Transverse colon (tissue), 4 donors: ENCODE results near the gene MTHFD1L. TPM values are rescaled to one million over a fixed set of nuclear protein-coding genes. Genes with fewer than 3 reads are reported as not detected.
"Not testable (repeated sequence)": the region's sequence is repeated elsewhere in the genome, so short reads cannot be mapped to it uniquely, and the experiment has no call there.

ENCODE experiments used
- DNase-seq: peaks from one replicate; pipeline ENCODE4 v3.0.0-alpha.2; 2019
- H3K27ac ChIP-seq, 4 donors: fragments of 200-600 bp; sonication (generic); 2 replicates each; pipeline ENCODE4 v1.5.1; 2016 to 2018; ENCODE audit warnings: inconsistent platforms in 4 of 4
- H3K27me3 ChIP-seq: fragments of 200-600 bp; sonication (generic); 2 replicates; pipeline ENCODE4 v1.5.1; 2017; ENCODE audit warnings: inconsistent platforms
- H3K36me3 ChIP-seq, 4 donors: fragments of 200-600 bp; sonication (generic); 2 replicates each; pipeline ENCODE4 v1.5.1; 2017 to 2019; ENCODE audit warnings: inconsistent platforms in 4 of 4
- H3K4me1 ChIP-seq, 4 donors: fragments of 200-600 bp; sonication (generic); 2 replicates each; pipeline ENCODE4 v1.5.1; 2017 to 2020; ENCODE audit warnings: inconsistent platforms in 4 of 4
- H3K4me3 ChIP-seq, 4 donors: fragments of 200-600 bp; sonication (generic); 1 replicate in 1 of 4; 2 replicates in 3 of 4; pipeline versions ENCODE4 v1.5.1 to v1.6.1; 2017 to 2019; ENCODE audit warnings: inconsistent platforms in 4 of 4
- H3K9me3 ChIP-seq, 2 donors: fragments of 200-600 bp; sonication (generic); 2 replicates each; pipeline ENCODE4 v1.5.1; 2017 to 2019; ENCODE audit warnings: inconsistent platforms in 2 of 2
- CTCF ChIP-seq, 5 experiments: fragments of 200-600 bp in 3 of 5; fragments of 450-650 bp in 2 of 5; sonication (generic) in 3 of 5; IDR thresholded peaks; 1 replicate in 2 of 5; 2 replicates in 3 of 5; pipeline ENCODE4 v1.5.1; 2016 to 2017; ENCODE audit warnings: antibody characterized with exemption in 5 of 5, inconsistent platforms in 3 of 5, mild to moderate bottlenecking in 2 of 5, moderate library complexity in 1 of 5
- EP300 ChIP-seq: sonication (generic); formaldehyde crosslinking; IDR thresholded peaks from one replicate; pipeline ENCODE4 v1.6.1; 2017; ENCODE audit warnings: antibody characterized with exemption, low read depth
- POLR2A ChIP-seq: fragments of 450-650 bp; IDR thresholded peaks from one replicate; pipeline ENCODE4 v1.6.1; 2016; ENCODE audit warnings: antibody characterized with exemption, mild to moderate bottlenecking, moderate library complexity
- POLR2AphosphoS5 ChIP-seq, 3 donors: sonication (generic); formaldehyde crosslinking; IDR thresholded peaks; one replicate each; pipeline ENCODE4 v1.6.1; 2016; ENCODE audit warnings: antibody characterized with exemption in 3 of 3
- WGBS, 2 donors: methylation state at CpG; one replicate each; pipeline ENCODE4 v1.1.5; 2018; ENCODE audit warnings: low coverage in 1 of 2; 5-methylcytosine and 5-hydroxymethylcytosine counted together
- in situ Hi-C, 4 donors: fragments of 200-750 bp; cut with MboI; loops; one replicate each; pipeline versions ENCODE4 v1.15.0 to v1.15.1; 2017; ENCODE audit warnings: low sequenced_read_pairs in 3 of 4, low pct_ligation_motif_present in 1 of 4, low pct_unique_long_range_greater_than_20kb in 1 of 4
- intact Hi-C: fragments of 100-400 bp; cut with DNase I; formaldehyde crosslinking; loops from one replicate; pipeline ENCODE4 v1.15.1; 2023; ENCODE audit warnings: low total_unique reads
- total RNA-seq, 4 donors: library from RNA; depleted of rRNA; stranded (reverse); fragments of >200 nt; gene quantifications; one replicate each; pipeline ENCODE4 v1.1.0, GENCODE V29; 2016

MTHFD1L gene
- total RNA-seq, 4 donors from 2014 or later: 0.82 to 10.1 (median 5.4) TPM

- Histone ChIP-seq H3K4me1 (peaks cover 0 to 18% (median 14%) of the 10 kb centered on the region in 4 donors), H3K36me3 (no peaks in the 10 kb centered on the region), H3K9me3 (no peaks in the 10 kb centered on the region), H3K27me3 (no peaks in the 10 kb centered on the region), H3K4me3 (no peak overlapping the region), H3K27ac (peak overlapping the region; percentile 52 to 79 (median 65))
- WGBS, 2 donors: 74 to 82% methylated on average over 7 to 12 of the region's 12 CpGs
- DNase-seq: no peak
- no peak for TF ChIP-seq POLR2AphosphoS5 (IDR thresholded peaks at IDR 0.05)
- TF ChIP-seq EP300: no peak
- TF ChIP-seq CTCF (IDR thresholded peaks at IDR 0.05): no peak
- no peak for TF ChIP-seq POLR2A
- intact Hi-C loops: no loop called here
- in situ Hi-C loops: no loop called here
Measured at GRCh38 chr6:151036869-151037680, 171.6 kb downstream of the MTHFD1L start.

GRCh38 chr6:151038616-151039015 is 173.1 kb downstream of the MTHFD1L start:
- no peak overlapping the region for H3K27ac ChIP-seq
- peaks cover 0 to 18% (median 14%) of the 10 kb centered on the region in 4 donors for H3K4me1 ChIP-seq
- no peaks in the 10 kb centered on the region for H3K36me3 ChIP-seq
- TF ChIP-seq POLR2AphosphoS5 (IDR thresholded peaks at IDR 0.05): no peak
- no peak for TF ChIP-seq POLR2A
- TF ChIP-seq CTCF (IDR thresholded peaks at IDR 0.05): no peak
- TF ChIP-seq EP300: no peak
- no peaks in the 10 kb centered on the region for H3K9me3 ChIP-seq
- intact Hi-C loops: no loop called here
- in situ Hi-C loops: no loop called here
- no peak for DNase-seq
- H3K4me3 ChIP-seq: no peak overlapping the region
- H3K27me3 ChIP-seq: no peaks in the 10 kb centered on the region
- WGBS, 2 donors: 89 to 94% methylated on average over 7 of the region's 7 CpGs

- not testable (repeated sequence) for H3K9me3 ChIP-seq
- WGBS, 2 donors: 52 to 59% methylated on average over 4 to 12 of the region's 12 CpGs
Measured at GRCh38 chr6:151040888-151041521, 175.5 kb downstream of the MTHFD1L start.

More at GRCh38 chr6:151040888-151041521, 175.5 kb downstream of the MTHFD1L start:
- DNase-seq: peak; percentile 68
- H3K27me3 ChIP-seq, H3K4me3 ChIP-seq, H3K36me3 ChIP-seq, in situ Hi-C loops: not testable (repeated sequence)
- peak overlapping the region; percentile 68 to 86 (median 77) for H3K27ac ChIP-seq
- intact Hi-C loops: loop anchor here (10.0 kb wide), 1 partner anchor 204 kb away; no protein-coding TSS in a partner anchor
- H3K4me1 ChIP-seq: peaks cover 0 to 29% (median 25%) of the 10 kb centered on the region in 4 donors
- TF ChIP-seq POLR2AphosphoS5 (IDR thresholded peaks at IDR 0.05) (peak; percentile 37 to 71 (median 59)), EP300 (peak; percentile 69), CTCF (IDR thresholded peaks at IDR 0.05) (peak in 2 of 5 experiments; percentile 11 to 27)
